Endodermal cell (in vitro differentiated cells): Measurements from ENCODE around the gene H2AZ2. TPM values are rescaled to one million over a fixed set of nuclear protein-coding genes. Genes with fewer than 3 reads are reported as not detected.

Source experiments
- DNase-seq: peaks from one replicate; pipeline ENCODE4 v3.0.0-alpha.2; 2017
- H3K27ac ChIP-seq: 2 replicates; pipeline ENCODE4 v1.5.1; 2013; ENCODE audit warnings: mild to moderate bottlenecking, low read depth, low read length, moderate library complexity
- H3K27me3 ChIP-seq: 2 replicates; pipeline ENCODE4 v1.6.1; 2013; ENCODE audit warnings: mild to moderate bottlenecking, low read length, moderate library complexity; ENCODE audit not compliant: insufficient read depth, control insufficient read depth, poor library complexity, severe bottlenecking
- H3K36me3 ChIP-seq: 2 replicates; pipeline ENCODE4 v1.7.0; 2013; ENCODE audit warnings: mild to moderate bottlenecking, low read length, moderate library complexity; ENCODE audit not compliant: control insufficient read depth, insufficient read depth
- H3K4me1 ChIP-seq: one replicate; pipeline ENCODE4 v1.7.0; 2013; ENCODE audit warnings: low read length; ENCODE audit not compliant: control insufficient read depth, insufficient read depth
- H3K4me3 ChIP-seq: 2 replicates; pipeline ENCODE4 v1.5.1; 2013; ENCODE audit warnings: mild to moderate bottlenecking, low read length, moderate library complexity
- H3K9ac ChIP-seq: 2 replicates; pipeline ENCODE4 v1.6.1; 2013; ENCODE audit warnings: mild to moderate bottlenecking, low read length, moderate library complexity; ENCODE audit not compliant: poor library complexity, severe bottlenecking; ENCODE audit errors: extremely low read depth
- H3K9me3 ChIP-seq: 2 replicates; pipeline ENCODE4 v1.6.1; 2013; ENCODE audit warnings: mild to moderate bottlenecking, low read length, moderate library complexity; ENCODE audit not compliant: control insufficient read depth
- H3K27ac Mint-ChIP-seq: 2 replicates; pipeline ENCODE4 v1.8.0; 2020; ENCODE audit warnings: mixed read lengths
- H3K27me3 Mint-ChIP-seq: 2 replicates; pipeline ENCODE4 v1.8.0; 2021; ENCODE audit warnings: mild to moderate bottlenecking, mixed read lengths; ENCODE audit not compliant: insufficient read depth
- H3K36me3 Mint-ChIP-seq: 2 replicates; pipeline ENCODE4 v1.8.0; 2020; ENCODE audit warnings: low read depth, mixed read lengths
- H3K4me1 Mint-ChIP-seq: 2 replicates; pipeline ENCODE4 v1.8.0; 2020; ENCODE audit warnings: mixed read lengths
- H3K4me3 Mint-ChIP-seq: 2 replicates; pipeline ENCODE4 v1.8.0; 2020; ENCODE audit warnings: mild to moderate bottlenecking, moderate library complexity, mixed read lengths
- H3K9me3 Mint-ChIP-seq: 2 replicates; pipeline ENCODE4 v1.8.0; 2020; ENCODE audit warnings: mild to moderate bottlenecking, mixed read lengths
- CTCF ChIP-seq: fragments of 200-600 bp; sonication (generic); conservative IDR thresholded peaks from 2 replicates; pipeline ENCODE4 v1.5.0; 2021; ENCODE audit warnings: antibody characterized with exemption, mild to moderate bottlenecking
- WGBS, 2 experiments: methylation state at CpG; one replicate each; pipeline versions ENCODE4 v1.1.5 to v1.1.7; 2013; ENCODE audit warnings: missing lambda C conversion rate in 2 of 2, mixed read lengths in 1 of 2; ENCODE audit not compliant: insufficient coverage in 1 of 2, insufficient read length in 1 of 2; 5-methylcytosine and 5-hydroxymethylcytosine counted together
- long read RNA-seq, 4 experiments: library from polyadenylated mRNA in 2 of 4; library from RNA in 1 of 4; library from capped mRNA in 1 of 4; stranded (forward) in 3 of 4; unstranded in 1 of 4; transcript quantifications; one replicate each; pipeline ENCODE4 v2.0.0, GENCODE V29; 2020 to 2021; ENCODE audit warnings: inconsistent platforms in 1 of 4
- polyA plus RNA-seq, 2 experiments: library from polyadenylated mRNA; stranded (reverse); fragments of 50-300 nt; gene quantifications; one replicate each; pipeline ENCODE4 v1.2.3, GENCODE V29; 2013
- total RNA-seq, 2 donors: library from RNA; stranded (reverse); fragmentation: NEBNext Ultra II Directional in 1 of 2; extraction: Animal tissue kit (Norgen Biotek cat#: 25700) in 1 of 2; gene quantifications; 2 replicates in 1 of 2; 3 replicates in 1 of 2; pipeline ENCODE4 v1.2.1, GENCODE V29; 2021

Gene H2AZ2
- 100 to 1,000 TPM; 179 to 201 TPM for total RNA-seq
- 297 TPM for polyA plus RNA-seq (2013, experiment 1 of 2)
- 283 TPM for polyA plus RNA-seq (2013, experiment 2 of 2)
- long read RNA-seq, experiment 1, transcript H2AFV-205 (4 exons, 628 nt): minor isoform, 5 of 131 reads
- long read RNA-seq, experiment 1, transcript H2AFV-202 (5 exons, 752 nt): major isoform, 62 of 131 reads
- long read RNA-seq, experiment 1, partial matches to known transcripts: 26 of 131 reads
- long read RNA-seq, experiment 1, other reads (novel, unspliced or antisense): 29 of 131 reads
- long read RNA-seq, experiment 2, transcript H2AFV-201 (5 exons, 3,804 nt): minor isoform, 30 of 171 reads
- long read RNA-seq, experiment 2, transcript H2AFV-202 (5 exons, 752 nt): major isoform, 102 of 171 reads
- long read RNA-seq, experiment 2, transcript H2AFV-203 (4 exons, 596 nt): minor isoform, 5 of 171 reads
- long read RNA-seq, experiment 2, partial matches to known transcripts: 6 of 171 reads
- long read RNA-seq, experiment 2, other reads (novel, unspliced or antisense): 19 of 171 reads
- long read RNA-seq, experiment 3, transcript H2AFV-202 (5 exons, 752 nt): major isoform, 18 of 49 reads
- long read RNA-seq, experiment 3, transcript H2AFV-201 (5 exons, 3,804 nt): minor isoform, 14 of 49 reads
- long read RNA-seq, experiment 3, partial matches to known transcripts: 4 of 49 reads
- long read RNA-seq, experiment 3, other reads (novel, unspliced or antisense): 10 of 49 reads
- long read RNA-seq, experiment 4, transcript H2AFV-202 (5 exons, 752 nt): major isoform, 14 of 27 reads
- long read RNA-seq, experiment 4, partial matches to known transcripts: 11 of 27 reads
- long read RNA-seq, experiment 4, other reads (novel, unspliced or antisense): 1 of 27 reads

GRCh38 chr7:44847920-44848634 is at the start of gene H2AZ2:
Gene H2AZ2, minus strand, starts transcription at chr7:44848087. Its CDS starts 116 bp downstream, at chr7:44847971.
- H3K36me3 Mint-ChIP-seq: no peaks in the 10 kb centered on the region
- WGBS, 2 experiments: 0% methylated on average over 35 to 70 of the region's 70 CpGs
- no peaks in the 10 kb centered on the region for H3K9me3 Mint-ChIP-seq

DNA sequence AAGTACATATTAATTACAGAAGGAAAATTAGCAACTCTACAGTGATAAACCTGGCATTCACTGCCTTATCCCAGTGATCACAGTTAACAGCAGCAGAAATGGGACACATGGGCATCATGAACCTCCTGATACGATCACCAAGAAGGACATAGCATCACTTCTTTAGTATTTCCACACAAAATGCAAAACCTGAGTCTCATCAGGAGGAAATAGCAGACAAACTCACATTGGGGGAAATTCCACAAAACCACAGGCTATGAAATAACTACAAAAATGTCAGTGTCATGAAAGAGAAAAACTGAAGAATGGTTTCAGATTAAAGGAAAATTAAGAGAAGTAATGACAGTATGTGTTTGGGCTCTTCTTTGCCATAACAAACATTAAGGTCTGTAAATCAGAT is 49.4 kb upstream of the H2AZ2 start:
- no peak overlapping the region for H3K27ac Mint-ChIP-seq
- no peak for DNase-seq
- Histone ChIP-seq H3K27me3 (no peaks in the 10 kb centered on the region), H3K9ac (no peak overlapping the region), H3K4me3 (no peak overlapping the region), H3K4me1 (no peaks in the 10 kb centered on the region), H3K27ac (no peak overlapping the region), H3K36me3 (no peaks in the 10 kb centered on the region), H3K9me3 (no peaks in the 10 kb centered on the region)
- TF ChIP-seq CTCF: no peak
- 83% methylated on average over 1 of the region's 1 CpG; no CpG with 5 or more reads in 1 of the 2 experiments for WGBS, 2 experiments
- peaks cover 2% of the 10 kb centered on the region for H3K27me3 Mint-ChIP-seq
- H3K9me3 Mint-ChIP-seq: peaks cover 4% of the 10 kb centered on the region
- H3K4me3 Mint-ChIP-seq: no peak overlapping the region
- no peaks in the 10 kb centered on the region for H3K36me3 Mint-ChIP-seq
- H3K4me1 Mint-ChIP-seq: no peaks in the 10 kb centered on the region

More at GRCh38 chr7:44847920-44848634, at the start of gene H2AZ2:
- Mint-ChIP-seq H3K4me1 (peaks cover 5% of the 10 kb centered on the region), H3K27ac (peak within 1 kb of the TSS; percentile 99), H3K27me3 (no peaks in the 10 kb centered on the region), H3K4me3 (peak within 1 kb of the TSS; percentile 90)
- Histone ChIP-seq H3K36me3 (peaks cover 5% of the 10 kb centered on the region), H3K4me1 (no peaks in the 10 kb centered on the region), H3K27ac (peak within 1 kb of the TSS; percentile 98), H3K9me3 (no peaks in the 10 kb centered on the region), H3K9ac (peak within 1 kb of the TSS; percentile 97), H3K4me3 (peak within 1 kb of the TSS; percentile 100), H3K27me3 (no peaks in the 10 kb centered on the region)
- peak; percentile 12 for TF ChIP-seq CTCF
- peak; percentile 100 for DNase-seq
